ENCODE data around the gene MCM7. TPM values are rescaled to one million over a fixed set of nuclear protein-coding genes. Genes with fewer than 3 reads are reported as not detected.
"Not testable (repeated sequence)": the region's sequence is repeated elsewhere in the genome, so short reads cannot be mapped to it uniquely, and the experiment has no call there.

The MCM7 gene
- polyA plus RNA-seq, 4 donors, result 35.8 to 87.8 (median 63.3) TPM

- H3K9me3 ChIP-seq (ENCODE audit: control insufficient read depth in 2 of 2, insufficient read depth in 1 of 2, low read depth in 1 of 2, low read length in 1 of 2), result no peaks in the 10 kb centered on the region
- peaks cover 0 to 7% (median 6%) of the 10 kb centered on the region in 3 donors for H3K4me1 ChIP-seq (ENCODE audit: control insufficient read depth in 3 of 3, insufficient read depth in 2 of 3, low read depth in 1 of 3, low read length in 2 of 3)
- 38 to 64% (median 56%) methylated on average over 13 of the region's 13 CpGs for WGBS, 3 donors
- no peak overlapping the region for H3K27ac ChIP-seq (ENCODE audit: low read depth in 1 of 3, low read length in 2 of 3)
- DNase-seq (peak in 1 of 2 donors; percentile 69), FAIRE-seq (no peak)
- H3K27me3 ChIP-seq (ENCODE audit: control insufficient read depth in 3 of 3, insufficient read depth in 3 of 3, low read length in 3 of 3), result no peaks in the 10 kb centered on the region
- H3K36me3 ChIP-seq (ENCODE audit: control insufficient read depth in 3 of 3, insufficient read depth in 2 of 3, low read depth in 1 of 3, low read length in 3 of 3), result no peaks in the 10 kb centered on the region
- no peak overlapping the region for H3K4me3 ChIP-seq (ENCODE audit: low read depth in 1 of 3, low read length in 3 of 3)
Measured at GRCh38 chr7:100137851-100138760, 36.9 kb upstream of the MCM7 start.

GRCh38 chr7:100132697-100133151 lies 31.5 kb upstream of the MCM7 start:
- DNase-seq, result peak; percentile 75 to 76
- H3K27ac ChIP-seq (ENCODE audit: low read depth in 1 of 3, low read length in 2 of 3), result no peak overlapping the region
- no peaks in the 10 kb centered on the region for H3K27me3 ChIP-seq (ENCODE audit: control insufficient read depth in 3 of 3, insufficient read depth in 3 of 3, low read length in 3 of 3)
- peaks cover 3 to 12% (median 5%) of the 10 kb centered on the region in 3 donors for H3K4me1 ChIP-seq (ENCODE audit: control insufficient read depth in 3 of 3, insufficient read depth in 2 of 3, low read depth in 1 of 3, low read length in 2 of 3)
- no peak for FAIRE-seq
- no peak overlapping the region for H3K4me3 ChIP-seq (ENCODE audit: low read depth in 1 of 3, low read length in 3 of 3)
- 9 to 19% (median 10%) methylated on average over 3 of the region's 3 CpGs for WGBS, 3 donors
- no peaks in the 10 kb centered on the region for H3K9me3 ChIP-seq (ENCODE audit: control insufficient read depth in 2 of 2, insufficient read depth in 1 of 2, low read depth in 1 of 2, low read length in 1 of 2)
- no peaks in the 10 kb centered on the region for H3K36me3 ChIP-seq (ENCODE audit: control insufficient read depth in 3 of 3, insufficient read depth in 2 of 3, low read depth in 1 of 3, low read length in 3 of 3)

- H3K4me1 ChIP-seq (ENCODE audit: control insufficient read depth in 3 of 3, insufficient read depth in 2 of 3, low read depth in 1 of 3, low read length in 2 of 3), result peaks cover 2 to 12% (median 5%) of the 10 kb centered on the region in 3 donors
- DNase-seq, result no peak
- H3K27me3 ChIP-seq (ENCODE audit: control insufficient read depth in 3 of 3, insufficient read depth in 3 of 3, low read length in 3 of 3), result no peaks in the 10 kb centered on the region
- no peaks in the 10 kb centered on the region for H3K9me3 ChIP-seq (ENCODE audit: control insufficient read depth in 2 of 2, insufficient read depth in 1 of 2, low read depth in 1 of 2, low read length in 1 of 2)
- H3K27ac ChIP-seq (ENCODE audit: low read depth in 1 of 3, low read length in 2 of 3), result no peak overlapping the region
- FAIRE-seq, result no peak
- no peak overlapping the region for H3K4me3 ChIP-seq (ENCODE audit: low read depth in 1 of 3, low read length in 3 of 3)
- WGBS, 3 donors, result 44 to 63% (median 49%) methylated on average over 7 of the region's 7 CpGs
- H3K36me3 ChIP-seq (ENCODE audit: control insufficient read depth in 3 of 3, insufficient read depth in 2 of 3, low read depth in 1 of 3, low read length in 3 of 3), result no peaks in the 10 kb centered on the region
Measured at GRCh38 chr7:100132126-100132525, 30.9 kb upstream of the MCM7 start.

- Histone ChIP-seq H3K27me3 (ENCODE audit: control insufficient read depth in 3 of 3, insufficient read depth in 3 of 3, low read length in 3 of 3) (no peaks in the 10 kb centered on the region), H3K4me3 (ENCODE audit: low read depth in 1 of 3, low read length in 3 of 3) (peak overlapping the region in 2 of 3 donors; percentile 19 to 46), H3K27ac (ENCODE audit: low read depth in 1 of 3, low read length in 2 of 3) (peak overlapping the region; percentile 48 to 76 (median 75)), H3K4me1 (ENCODE audit: control insufficient read depth in 3 of 3, insufficient read depth in 2 of 3, low read depth in 1 of 3, low read length in 2 of 3) (peaks cover 2 to 16% (median 5%) of the 10 kb centered on the region in 3 donors), H3K9me3 (ENCODE audit: control insufficient read depth in 2 of 2, insufficient read depth in 1 of 2, low read depth in 1 of 2, low read length in 1 of 2) (no peaks in the 10 kb centered on the region), H3K36me3 (ENCODE audit: control insufficient read depth in 3 of 3, insufficient read depth in 2 of 3, low read depth in 1 of 3, low read length in 3 of 3) (no peaks in the 10 kb centered on the region)
- no peak for FAIRE-seq
- 2 to 10% (median 6%) methylated on average over 24 of the region's 24 CpGs for WGBS, 3 donors
- peak; percentile 90 to 93 for DNase-seq
Measured at GRCh38 chr7:100130608-100131453, 29.6 kb upstream of the MCM7 start.

GRCh38 chr7:100130220-100130607 lies 29.0 kb upstream of the MCM7 start:
- not testable (repeated sequence) for FAIRE-seq
- H3K4me1 ChIP-seq (ENCODE audit: control insufficient read depth in 3 of 3, insufficient read depth in 2 of 3, low read depth in 1 of 3, low read length in 2 of 3), result peaks cover 2 to 22% (median 5%) of the 10 kb centered on the region in 3 donors
- peak overlapping the region; percentile 48 to 76 (median 75) for H3K27ac ChIP-seq (ENCODE audit: low read depth in 1 of 3, low read length in 2 of 3)

GRCh38 chr7:100128637-100128963 lies 27.4 kb upstream of the MCM7 start:
- no peak overlapping the region for H3K4me3 ChIP-seq (ENCODE audit: low read depth in 1 of 3, low read length in 3 of 3)
- FAIRE-seq, result no peak

More at GRCh38 chr7:100130220-100130607, 29.0 kb upstream of the MCM7 start:
- not testable (repeated sequence) for H3K36me3 ChIP-seq (ENCODE audit: control insufficient read depth in 3 of 3, insufficient read depth in 2 of 3, low read depth in 1 of 3, low read length in 3 of 3); H3K9me3 ChIP-seq (ENCODE audit: control insufficient read depth in 2 of 2, insufficient read depth in 1 of 2, low read depth in 1 of 2, low read length in 1 of 2); H3K27me3 ChIP-seq (ENCODE audit: control insufficient read depth in 3 of 3, insufficient read depth in 3 of 3, low read length in 3 of 3); H3K4me3 ChIP-seq (ENCODE audit: low read depth in 1 of 3, low read length in 3 of 3)
- DNase-seq, result peak in 1 of 2 donors; percentile 37
- 77 to 89% (median 89%) methylated on average over 1 of the region's 1 CpG for WGBS, 3 donors

GRCh38 chr7:100127866-100128636 lies 26.9 kb upstream of the MCM7 start:
- no peaks in the 10 kb centered on the region for H3K27me3 ChIP-seq (ENCODE audit: control insufficient read depth in 3 of 3, insufficient read depth in 3 of 3, low read length in 3 of 3)
- H3K4me1 ChIP-seq (ENCODE audit: control insufficient read depth in 3 of 3, insufficient read depth in 2 of 3, low read depth in 1 of 3, low read length in 2 of 3), result peaks cover 5 to 30% (median 5%) of the 10 kb centered on the region in 3 donors
- peak overlapping the region; percentile 60 to 94 (median 81) for H3K4me3 ChIP-seq (ENCODE audit: low read depth in 1 of 3, low read length in 3 of 3)
- H3K36me3 ChIP-seq (ENCODE audit: control insufficient read depth in 3 of 3, insufficient read depth in 2 of 3, low read depth in 1 of 3, low read length in 3 of 3), result no peaks in the 10 kb centered on the region
- no peaks in the 10 kb centered on the region for H3K9me3 ChIP-seq (ENCODE audit: control insufficient read depth in 2 of 2, insufficient read depth in 1 of 2, low read depth in 1 of 2, low read length in 1 of 2)
- DNase-seq, result peak; percentile 24 to 57
- 1 to 3% (median 3%) methylated on average over 19 to 37 of the region's 37 CpGs for WGBS, 3 donors
- no peak for FAIRE-seq
- H3K27ac ChIP-seq (ENCODE audit: low read depth in 1 of 3, low read length in 2 of 3), result peak overlapping the region; percentile 94 to 97 (median 95)

More at GRCh38 chr7:100128637-100128963, 27.4 kb upstream of the MCM7 start:
- Histone ChIP-seq H3K27me3 (ENCODE audit: control insufficient read depth in 3 of 3, insufficient read depth in 3 of 3, low read length in 3 of 3) (no peaks in the 10 kb centered on the region), H3K9me3 (ENCODE audit: control insufficient read depth in 2 of 2, insufficient read depth in 1 of 2, low read depth in 1 of 2, low read length in 1 of 2) (no peaks in the 10 kb centered on the region), H3K36me3 (ENCODE audit: control insufficient read depth in 3 of 3, insufficient read depth in 2 of 3, low read depth in 1 of 3, low read length in 3 of 3) (no peaks in the 10 kb centered on the region), H3K27ac (ENCODE audit: low read depth in 1 of 3, low read length in 2 of 3) (peak overlapping the region in 1 of 3 donors; percentile 97), H3K4me1 (ENCODE audit: control insufficient read depth in 3 of 3, insufficient read depth in 2 of 3, low read depth in 1 of 3, low read length in 2 of 3) (peaks cover 5 to 30% (median 5%) of the 10 kb centered on the region in 3 donors)
- peak in 1 of 2 donors; percentile 19 for DNase-seq
- WGBS, 3 donors, result 25 to 44% (median 29%) methylated on average over 1 of the region's 1 CpG

Data from small intestine (tissue), 7 donors.